Measurements from ENCODE around the gene GNPNAT1. TPM values are rescaled to one million over a fixed set of nuclear protein-coding genes. Genes with fewer than 3 reads are reported as not detected.

Gene GNPNAT1
- polyA plus RNA-seq (ENCODE audit: insufficient read length in 4 of 4) = 10 to 100 TPM; 28.4 to 36.2 (median 31.1) TPM

DNA sequence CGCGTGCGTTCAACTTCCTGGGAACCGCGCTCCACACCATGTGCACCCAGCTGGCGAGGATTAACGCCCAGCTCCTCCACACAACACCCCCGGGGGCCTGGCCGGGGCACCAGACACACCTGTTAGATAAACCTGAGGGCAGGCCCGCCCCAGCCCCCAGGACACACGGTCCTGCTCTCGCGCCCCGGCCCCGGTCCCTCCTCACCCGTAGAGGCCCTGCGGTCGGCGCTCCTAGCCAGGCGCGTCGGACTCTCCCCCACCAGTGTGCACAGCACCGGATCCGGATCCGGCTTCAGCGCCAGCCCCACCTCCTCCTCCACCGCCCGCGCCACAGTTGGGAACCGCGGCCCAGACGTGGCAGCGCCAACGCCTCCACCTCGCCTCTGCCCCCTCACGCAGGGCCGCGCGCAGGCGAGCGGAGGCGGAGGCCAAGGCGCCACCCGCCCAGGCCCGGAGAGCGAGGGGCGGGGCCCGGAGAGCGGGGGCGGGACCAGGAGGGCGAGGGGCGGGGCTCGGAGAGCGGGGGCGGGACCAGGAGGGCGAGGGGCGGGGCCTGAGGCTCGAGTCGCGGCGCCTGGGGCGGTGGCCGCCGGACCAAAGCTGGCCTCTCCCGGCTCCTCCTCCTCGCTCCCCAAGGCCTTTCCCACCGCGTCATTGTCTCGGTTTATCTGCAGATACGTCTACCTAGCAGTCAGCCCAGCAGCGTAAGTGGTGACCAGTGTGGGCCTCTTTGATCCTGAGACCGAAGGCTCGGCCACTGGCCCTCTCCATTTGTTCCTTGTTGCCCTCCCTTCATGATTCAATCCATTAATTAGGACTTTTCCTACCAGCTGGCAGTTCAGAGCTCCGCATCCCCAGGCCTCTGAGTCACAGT is at the start of gene GNPNAT1:
Gene GNPNAT1 (minus strand): TSS at position 385 of the 874 bp plus-strand sequence. CDS start 6,957 bp downstream, outside the sequence.
- peak; percentile 55 to 69 (median 62) for DNase-seq (ENCODE audit: low read depth in 4 of 4, low spot score in 3 of 4)

DNA sequence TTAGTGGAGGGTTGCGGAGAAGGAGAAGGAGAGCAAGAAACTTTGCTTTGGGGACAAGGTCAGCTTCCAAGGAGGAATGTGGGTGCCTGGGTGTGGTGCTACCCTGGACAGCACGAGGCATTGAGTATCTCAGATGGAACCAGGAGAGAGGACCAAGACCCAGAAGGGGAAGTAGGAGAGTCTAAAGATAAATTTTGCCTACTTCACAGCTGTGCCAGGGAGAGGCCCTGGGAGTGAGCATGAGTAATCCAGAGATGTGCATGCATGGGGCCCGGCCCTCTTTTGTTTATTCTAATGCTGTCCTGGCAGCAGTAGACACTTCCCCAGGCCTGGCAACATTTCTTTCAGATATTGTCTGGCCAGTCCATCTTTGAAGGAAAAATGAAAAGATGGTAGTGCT is 49.5 kb upstream of the GNPNAT1 start:
- DNase-seq (ENCODE audit: low read depth in 4 of 4, low spot score in 3 of 4) = no peak

GRCh38 chr14:52837451-52837850 is 46.0 kb upstream of the GNPNAT1 start:
- DNase-seq (ENCODE audit: low read depth in 4 of 4, low spot score in 3 of 4) = no peak

GRCh38 chr14:52836063-52836462 is 44.7 kb upstream of the GNPNAT1 start:
- DNase-seq (ENCODE audit: low read depth in 4 of 4, low spot score in 3 of 4) = no peak

GRCh38 chr14:52835122-52835903 is 43.9 kb upstream of the GNPNAT1 start:
- DNase-seq (ENCODE audit: low read depth in 4 of 4, low spot score in 3 of 4) = no peak

- no peak for DNase-seq (ENCODE audit: low read depth in 4 of 4, low spot score in 3 of 4)
Observed at GRCh38 chr14:52834440-52834842, 43.0 kb upstream of the GNPNAT1 start.

DNA sequence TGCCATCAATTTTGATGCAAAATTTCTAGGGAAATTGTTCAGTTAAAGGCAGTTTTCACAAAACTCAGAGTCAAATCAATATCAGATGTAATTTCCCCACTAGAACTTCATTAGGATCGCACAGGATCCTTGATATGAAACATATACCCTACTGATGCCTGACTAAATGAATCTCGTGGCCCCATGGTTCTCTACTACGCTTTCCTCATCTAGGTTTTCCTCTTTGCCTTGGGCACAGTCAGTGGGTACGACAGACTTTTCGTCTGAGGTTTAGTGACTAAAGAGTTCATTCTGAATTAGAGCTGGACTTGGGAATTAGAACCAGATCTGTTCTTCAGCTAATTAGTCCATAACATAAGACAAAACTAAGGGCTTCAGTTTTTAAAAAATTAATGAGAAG is 42.5 kb upstream of the GNPNAT1 start:
- DNase-seq (ENCODE audit: low read depth in 4 of 4, low spot score in 3 of 4) = no peak

- DNase-seq (ENCODE audit: low read depth in 4 of 4, low spot score in 3 of 4) = no peak
Observed at GRCh38 chr14:52829527-52830185, 38.2 kb upstream of the GNPNAT1 start.

- DNase-seq (ENCODE audit: low read depth in 4 of 4, low spot score in 3 of 4) = no peak
Observed at GRCh38 chr14:52827426-52827825, 36.0 kb upstream of the GNPNAT1 start.

DNA sequence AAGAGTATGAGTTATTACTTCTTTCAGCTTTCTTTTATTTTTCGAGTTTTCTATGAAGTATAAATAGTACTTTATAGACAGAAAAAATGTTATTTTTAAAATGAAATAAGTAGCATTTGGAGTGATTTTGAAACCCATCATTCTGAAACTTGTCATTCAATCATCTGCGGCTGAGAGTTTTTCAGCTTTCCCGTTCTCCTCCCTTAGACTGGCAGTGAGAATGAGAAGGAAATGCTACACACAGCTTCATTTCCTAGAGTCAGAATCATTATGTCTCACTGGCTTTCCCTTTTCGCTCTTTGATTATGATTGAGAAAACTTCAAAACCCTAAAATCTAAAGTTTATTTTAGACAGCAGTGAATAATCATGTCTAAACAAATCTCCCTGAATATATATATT is 33.7 kb upstream of the GNPNAT1 start:
- no peak for DNase-seq (ENCODE audit: low read depth in 4 of 4, low spot score in 3 of 4)

DNA sequence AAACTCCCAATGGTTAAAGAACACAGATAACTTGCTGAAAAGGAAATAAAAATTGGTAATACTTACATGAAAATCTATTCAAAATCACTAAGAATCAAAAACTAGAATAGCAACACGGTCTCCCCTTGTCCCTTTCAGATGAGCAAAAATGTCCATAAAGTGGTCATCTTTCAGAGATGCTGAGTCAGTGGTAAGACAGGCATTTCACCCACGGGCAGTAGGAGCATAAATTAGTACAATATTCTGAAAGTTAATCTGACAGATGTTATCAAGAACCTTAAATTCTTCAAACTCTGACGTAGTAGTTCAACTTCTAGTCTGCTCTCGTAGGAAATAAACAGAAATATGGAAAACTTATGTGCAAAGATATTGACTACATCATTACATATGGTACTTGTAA is 33.1 kb upstream of the GNPNAT1 start:
- no peak for DNase-seq (ENCODE audit: low read depth in 4 of 4, low spot score in 3 of 4)

DNA sequence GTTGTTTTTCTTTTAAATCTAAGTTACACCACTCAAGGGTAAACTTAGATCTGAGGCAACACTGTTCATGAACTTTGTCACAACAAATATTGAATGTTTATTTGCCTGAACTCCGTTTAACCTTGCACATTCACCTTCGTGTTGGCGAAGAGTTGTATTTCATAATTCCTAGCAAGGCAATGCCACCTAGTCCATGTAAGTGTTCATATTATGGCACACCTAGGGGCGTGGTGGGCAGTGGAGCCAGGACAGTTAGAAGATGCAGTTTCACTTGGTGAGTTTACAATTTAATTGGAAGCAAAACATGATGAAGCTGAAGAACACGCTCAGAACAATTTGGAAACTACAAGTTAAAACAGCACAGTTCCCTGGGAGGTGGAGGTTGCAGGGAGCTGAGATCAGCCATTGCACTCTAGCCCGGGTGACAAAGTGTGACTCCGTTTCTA is 30.4 kb upstream of the GNPNAT1 start:
- no peak for DNase-seq (ENCODE audit: low read depth in 4 of 4, low spot score in 3 of 4)

DNA sequence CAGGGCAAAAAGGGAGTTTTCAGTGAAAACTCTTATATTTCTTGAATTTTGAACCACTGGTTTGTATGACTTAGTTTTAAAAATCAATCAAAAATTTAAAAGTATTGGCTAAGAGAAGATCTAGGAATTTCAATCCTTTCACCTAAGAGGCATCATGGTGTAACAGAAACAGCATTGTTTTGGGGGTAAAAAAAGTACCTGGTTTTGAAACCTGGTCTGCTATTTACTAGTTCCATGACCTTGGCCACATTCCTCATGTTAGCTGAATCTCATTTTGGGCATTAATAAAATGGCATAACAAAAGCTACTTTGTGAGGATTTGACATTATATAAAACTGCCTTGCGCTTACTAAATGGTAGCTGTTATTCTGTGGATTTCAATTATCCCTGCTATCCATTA is 16.7 kb upstream of the GNPNAT1 start:
- DNase-seq (ENCODE audit: low read depth in 4 of 4, low spot score in 3 of 4) = no peak

- no peak for DNase-seq (ENCODE audit: low read depth in 4 of 4, low spot score in 3 of 4)
Observed at GRCh38 chr14:52806115-52806514, 14.7 kb upstream of the GNPNAT1 start.

- DNase-seq (ENCODE audit: low read depth in 4 of 4, low spot score in 3 of 4) = no peak
Observed at GRCh38 chr14:52802597-52802996, 11.2 kb upstream of the GNPNAT1 start.

DNA sequence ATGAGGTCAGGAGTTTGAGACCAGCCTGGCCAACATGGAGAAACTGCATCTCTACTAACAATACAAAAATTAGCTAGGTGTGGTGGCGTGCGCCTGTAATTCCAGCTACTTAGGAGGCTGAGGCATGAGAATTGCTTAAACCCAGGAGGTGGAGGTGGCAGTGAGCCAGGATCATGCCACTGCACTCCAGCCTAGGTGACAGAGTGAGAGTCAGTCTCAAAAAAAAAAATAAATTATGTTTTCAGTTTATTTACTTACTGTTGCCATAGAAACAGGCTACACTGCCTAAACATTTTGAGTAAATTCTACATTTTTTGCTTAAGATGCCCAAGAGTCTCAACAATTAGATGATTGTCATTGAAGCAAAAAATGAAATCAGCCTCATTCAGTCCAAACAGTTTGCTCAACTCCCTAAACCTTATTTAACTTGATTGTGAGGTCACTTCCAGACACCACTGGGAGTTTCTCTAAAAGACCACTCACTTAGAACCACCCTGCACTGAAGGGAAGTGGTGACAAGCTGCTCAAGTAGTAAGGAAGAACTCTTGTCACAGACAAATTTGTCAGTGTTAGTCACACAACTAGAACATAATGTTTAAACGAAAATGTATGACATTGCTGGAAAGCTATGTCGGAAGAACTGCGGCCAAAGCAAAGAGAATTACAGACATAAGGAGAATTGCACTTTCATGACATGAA is 9.8 kb upstream of the GNPNAT1 start:
- DNase-seq (ENCODE audit: low read depth in 4 of 4, low spot score in 3 of 4) = no peak

DNA sequence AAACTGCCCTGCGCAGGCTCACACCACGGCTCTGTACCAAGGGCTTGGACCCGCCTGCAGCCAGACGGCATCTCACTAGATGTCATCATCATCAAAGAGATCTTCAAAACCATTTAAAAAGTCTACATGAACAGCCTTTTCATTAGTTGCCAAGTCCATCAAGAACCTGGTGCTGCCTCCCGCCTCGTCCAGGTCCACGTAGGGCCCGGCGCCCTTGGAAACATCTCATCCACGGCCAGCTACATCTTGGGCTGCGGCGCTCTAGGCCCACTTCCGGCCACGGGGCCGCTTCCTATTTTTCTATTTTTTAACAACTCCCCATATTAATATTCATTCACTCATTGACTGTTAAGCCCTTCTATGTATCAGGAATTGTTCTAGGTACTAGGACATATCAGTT is 7.4 kb upstream of the GNPNAT1 start:
- DNase-seq (ENCODE audit: low read depth in 4 of 4, low spot score in 3 of 4) = no peak

GRCh38 chr14:52797653-52798052 is 6.2 kb upstream of the GNPNAT1 start:
- DNase-seq (ENCODE audit: low read depth in 4 of 4, low spot score in 3 of 4) = no peak

DNA sequence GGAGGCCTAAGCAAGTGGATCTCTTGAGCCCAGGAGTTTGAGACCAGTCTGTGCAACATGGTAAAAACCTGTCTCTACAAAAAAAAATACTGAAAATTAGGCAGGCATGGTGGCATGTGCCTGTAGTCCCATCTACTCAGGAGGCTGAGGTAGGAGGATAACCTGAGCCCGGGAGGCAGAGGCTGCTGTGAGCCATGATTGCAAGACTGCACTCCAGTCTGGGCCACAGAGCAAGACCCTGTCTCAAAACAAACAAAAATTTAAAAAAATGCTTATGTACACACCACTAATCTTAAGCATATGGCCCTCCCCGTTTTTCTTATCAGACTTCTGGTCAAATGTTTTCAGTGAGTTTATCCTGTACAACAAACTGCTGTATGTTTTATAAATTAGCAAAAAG is 1.7 kb upstream of the GNPNAT1 start:
- no peak for DNase-seq (ENCODE audit: low read depth in 4 of 4, low spot score in 3 of 4)

- DNase-seq (ENCODE audit: low read depth in 4 of 4, low spot score in 3 of 4) = no peak
Observed at GRCh38 chr14:52792097-52792415, 649 bp upstream of the GNPNAT1 start.

- peak in 1 of 4 donors; percentile 36 for DNase-seq (ENCODE audit: low read depth in 4 of 4, low spot score in 3 of 4)
Observed at GRCh38 chr14:52790756-52791222, 618 bp downstream of the GNPNAT1 start.

Data from left renal pelvis (tissue), 4 donors.